HuH-7.5 (cell line): ENCODE measurements around the gene ASMT.
"Not testable (repeated sequence)": the region's sequence is repeated elsewhere in the genome, so short reads cannot be mapped to it uniquely, and the experiment has no call there.

Source experiments
- DNase-seq: peaks from one replicate; pipeline ENCODE4 v3.0.0; 2011; ENCODE audit warnings: low spot score

The ASMT gene

GRCh38 chrX:1614927-1615326, at the start of gene ASMT:
ASMT (plus strand) TSS chrX:1615059; CDS start chrX:1615200, 141 bp downstream.
- DNase-seq, result no peak

- DNase-seq, result not testable (repeated sequence)
Observed at GRCh38 chrX:1574181-1574580, 40.7 kb upstream of the ASMT start.

- DNase-seq, result no peak
Observed at GRCh38 chrX:1576201-1576992, 38.5 kb upstream of the ASMT start.

GRCh38 chrX:1577845-1578244, 37.0 kb upstream of the ASMT start:
- DNase-seq, result no peak

GRCh38 chrX:1578511-1579173, 36.2 kb upstream of the ASMT start:
- DNase-seq, result no peak

GRCh38 chrX:1581132-1581531, 33.7 kb upstream of the ASMT start:
- peak; percentile 36 for DNase-seq

GRCh38 chrX:1582686-1583437, 32.0 kb upstream of the ASMT start:
- no peak for DNase-seq

- no peak for DNase-seq
Observed at GRCh38 chrX:1584237-1585011, 30.4 kb upstream of the ASMT start.

GRCh38 chrX:1587161-1587560, 27.7 kb upstream of the ASMT start:
- DNase-seq, result no peak

GRCh38 chrX:1589356-1590130, 25.3 kb upstream of the ASMT start:
- no peak for DNase-seq

- DNase-seq, result peak; percentile 74
Observed at GRCh38 chrX:1591102-1591862, 23.6 kb upstream of the ASMT start, which contains the start of gene AKAP17A. AKAP17A (plus strand) TSS chrX:1591604; CDS start chrX:1593463, 1,859 bp downstream.

GRCh38 chrX:1591863-1592469, 22.9 kb upstream of the ASMT start:
- DNase-seq, result peak; percentile 20

GRCh38 chrX:1592470-1593142, 22.3 kb upstream of the ASMT start:
- no peak for DNase-seq

- no peak for DNase-seq
Observed at GRCh38 chrX:1593286-1594271, 21.3 kb upstream of the ASMT start.

- no peak for DNase-seq
Observed at GRCh38 chrX:1595711-1596060, 19.2 kb upstream of the ASMT start.

GRCh38 chrX:1596676-1597344, 18.0 kb upstream of the ASMT start:
- no peak for DNase-seq

GRCh38 chrX:1597345-1598020, 17.4 kb upstream of the ASMT start:
- DNase-seq, result no peak
